Stimulated activated naive CD8-positive, alpha-beta T cell treated with anti-CD3 and anti-CD28 coated beads, Interleukin-15, Interleukin-2, amounts not matched to agents 100 ng/mL and 50 ng/mL, for 24 hours (primary cell): ENCODE results near the gene SOHLH1.

Experiments
- H3K27ac Mint-ChIP-seq: one replicate; pipeline ENCODE4 v1.8.0; 2021; ENCODE audit warnings: mild to moderate bottlenecking, mixed read lengths
- H3K27me3 Mint-ChIP-seq: one replicate; pipeline ENCODE4 v1.8.0; 2021; ENCODE audit warnings: mixed read lengths
- H3K36me3 Mint-ChIP-seq: one replicate; pipeline ENCODE4 v1.8.0; 2021; ENCODE audit warnings: low read depth, mixed read lengths
- H3K4me1 Mint-ChIP-seq: one replicate; pipeline ENCODE4 v1.8.0; 2021; ENCODE audit warnings: low read depth, mixed read lengths
- H3K4me3 Mint-ChIP-seq: one replicate; pipeline ENCODE4 v1.8.0; 2021; ENCODE audit warnings: mild to moderate bottlenecking, mixed read lengths
- H3K9me3 Mint-ChIP-seq: one replicate; pipeline ENCODE4 v1.8.0; 2021; ENCODE audit warnings: mixed read lengths

The SOHLH1 gene, protein sequence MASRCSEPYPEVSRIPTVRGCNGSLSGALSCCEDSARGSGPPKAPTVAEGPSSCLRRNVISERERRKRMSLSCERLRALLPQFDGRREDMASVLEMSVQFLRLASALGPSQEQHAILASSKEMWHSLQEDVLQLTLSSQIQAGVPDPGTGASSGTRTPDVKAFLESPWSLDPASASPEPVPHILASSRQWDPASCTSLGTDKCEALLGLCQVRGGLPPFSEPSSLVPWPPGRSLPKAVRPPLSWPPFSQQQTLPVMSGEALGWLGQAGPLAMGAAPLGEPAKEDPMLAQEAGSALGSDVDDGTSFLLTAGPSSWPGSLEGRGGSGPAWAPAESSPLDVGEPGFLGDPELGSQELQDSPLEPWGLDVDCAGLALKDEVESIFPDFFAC

DNA sequence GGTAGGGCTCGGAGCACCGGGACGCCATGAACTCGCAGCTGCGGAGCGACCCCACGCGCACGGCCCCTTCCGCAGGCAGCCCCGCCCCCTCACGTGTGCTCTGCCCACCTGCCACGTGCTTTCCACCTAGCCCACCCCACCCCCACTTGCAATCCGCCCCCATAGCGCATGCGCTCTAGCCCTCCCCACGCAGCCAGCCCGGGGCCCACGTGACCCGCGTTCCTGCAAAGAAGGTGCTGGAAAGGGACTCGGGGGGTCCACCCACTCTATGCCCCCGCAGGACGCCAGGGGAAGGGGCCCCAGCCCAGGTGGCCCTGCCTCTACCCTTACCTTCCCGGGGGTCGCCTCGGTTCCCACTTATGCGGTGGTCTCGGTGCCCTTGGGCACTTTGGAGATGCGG lies at the start of gene SOHLH1:
TSS of gene SOHLH1 (minus strand) at position 42 of the 400 bp plus-strand sequence. CDS start at position 28, 14 bp downstream.
- H3K36me3 Mint-ChIP-seq: no peaks in the 10 kb centered on the region
- H3K4me3 Mint-ChIP-seq: no peak within 1 kb of the TSS
- no peaks in the 10 kb centered on the region for H3K4me1 Mint-ChIP-seq
- no peaks in the 10 kb centered on the region for H3K9me3 Mint-ChIP-seq
- no peak within 1 kb of the TSS for H3K27ac Mint-ChIP-seq
- no peaks in the 10 kb centered on the region for H3K27me3 Mint-ChIP-seq

DNA sequence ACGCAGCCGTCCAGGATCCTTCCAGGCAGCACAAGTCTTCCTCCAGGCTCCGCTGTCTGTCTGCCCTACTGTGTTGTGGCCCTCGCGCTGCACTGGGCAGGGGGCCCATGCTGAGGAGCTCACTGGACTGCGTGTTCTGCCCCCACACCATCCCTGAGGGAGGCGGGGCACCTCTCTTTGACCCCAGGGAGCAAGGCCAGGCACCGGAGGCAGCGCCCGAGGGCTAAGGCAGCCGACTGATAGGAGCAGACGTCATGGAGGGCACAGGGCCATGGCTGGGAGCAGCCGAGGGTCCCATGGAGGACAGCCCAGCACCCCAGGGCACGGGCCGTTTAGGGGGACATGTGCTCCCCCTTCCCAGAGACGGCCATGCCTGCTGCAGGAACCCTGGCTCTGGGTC lies 49.4 kb upstream of the SOHLH1 start:
- H3K27ac Mint-ChIP-seq: no peak overlapping the region
- no peaks in the 10 kb centered on the region for H3K27me3 Mint-ChIP-seq
- no peaks in the 10 kb centered on the region for H3K9me3 Mint-ChIP-seq
- H3K4me3 Mint-ChIP-seq: no peak overlapping the region
- no peaks in the 10 kb centered on the region for H3K36me3 Mint-ChIP-seq
- no peaks in the 10 kb centered on the region for H3K4me1 Mint-ChIP-seq

DNA sequence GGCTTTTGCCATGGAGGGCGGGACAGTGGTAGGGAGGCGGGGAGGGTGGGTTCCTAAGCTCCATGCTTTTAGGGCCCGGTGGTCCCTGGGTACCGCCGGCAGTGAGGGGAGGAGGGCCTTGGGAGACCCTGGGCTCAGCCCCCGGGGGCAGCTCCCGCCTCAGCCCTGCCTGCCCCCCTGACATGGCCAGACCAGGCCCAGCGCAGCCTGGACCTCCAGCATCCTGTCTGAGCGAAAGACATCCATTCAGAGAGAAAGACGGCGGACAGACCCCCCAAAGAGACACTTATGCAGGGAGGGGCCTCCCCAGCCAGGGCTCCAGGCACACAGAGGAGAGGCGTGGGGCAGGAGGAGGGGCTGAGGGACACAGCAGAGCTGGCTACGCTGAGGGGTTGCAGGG lies 48.0 kb upstream of the SOHLH1 start:
- Mint-ChIP-seq H3K9me3 (no peaks in the 10 kb centered on the region), H3K36me3 (no peaks in the 10 kb centered on the region), H3K27me3 (no peaks in the 10 kb centered on the region), H3K27ac (no peak overlapping the region), H3K4me1 (no peaks in the 10 kb centered on the region), H3K4me3 (no peak overlapping the region)

DNA sequence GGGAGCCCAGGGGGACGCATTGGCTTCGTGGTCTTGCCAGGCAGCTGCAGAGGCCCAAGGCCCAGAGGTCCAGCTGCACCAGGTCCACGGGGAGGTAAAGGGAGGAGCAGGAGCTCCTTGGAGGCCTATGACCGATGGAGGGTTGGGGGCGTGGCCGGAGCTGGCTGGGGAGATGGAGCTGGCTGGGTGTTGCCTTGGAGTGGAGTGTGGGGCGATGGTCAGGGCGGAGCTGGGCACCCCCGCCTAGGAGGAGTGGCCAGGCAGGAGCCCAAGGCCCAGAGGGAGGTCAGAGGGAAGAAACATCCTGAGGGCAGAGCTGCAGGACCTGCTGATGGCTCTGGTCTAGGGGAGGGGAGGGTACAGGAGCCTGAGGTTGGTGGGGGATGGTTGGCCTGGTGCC lies 47.3 kb upstream of the SOHLH1 start:
- no peaks in the 10 kb centered on the region for H3K27me3 Mint-ChIP-seq
- no peaks in the 10 kb centered on the region for H3K36me3 Mint-ChIP-seq
- no peak overlapping the region for H3K27ac Mint-ChIP-seq
- H3K9me3 Mint-ChIP-seq: no peaks in the 10 kb centered on the region
- no peaks in the 10 kb centered on the region for H3K4me1 Mint-ChIP-seq
- no peak overlapping the region for H3K4me3 Mint-ChIP-seq

DNA sequence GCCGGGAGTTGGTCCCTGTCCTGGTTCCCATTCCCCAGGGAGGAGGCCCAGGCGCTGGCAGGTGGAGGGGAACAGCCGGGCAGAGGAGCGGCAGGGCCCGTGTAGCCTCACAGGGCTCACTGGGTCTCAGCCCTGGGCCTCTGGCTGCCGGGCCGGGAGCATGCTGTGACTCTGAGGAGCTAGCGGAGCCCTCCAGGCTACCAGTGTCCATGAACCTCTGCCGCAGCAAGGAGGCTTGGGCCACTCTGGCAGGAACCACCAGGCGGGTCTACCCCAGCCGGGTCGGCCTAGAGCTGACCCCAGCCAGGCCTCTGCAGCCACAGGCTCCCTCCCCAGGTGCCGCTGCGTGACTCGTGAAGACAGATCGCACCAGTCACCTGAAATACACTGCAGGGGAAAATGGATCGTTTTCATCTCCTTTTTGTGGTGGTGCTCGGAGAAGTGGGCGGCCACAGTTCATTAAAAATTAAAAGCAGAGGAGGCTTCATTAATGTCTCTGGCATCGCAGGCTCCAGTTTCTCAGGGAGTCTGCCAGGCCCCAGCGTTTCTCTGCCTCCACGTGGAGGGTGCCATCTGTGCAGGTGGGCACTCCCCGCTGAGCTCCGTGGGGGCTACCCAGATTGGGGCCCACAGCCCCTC lies 46.5 kb upstream of the SOHLH1 start:
- H3K27ac Mint-ChIP-seq: no peak overlapping the region
- H3K4me1 Mint-ChIP-seq: no peaks in the 10 kb centered on the region
- H3K27me3 Mint-ChIP-seq: no peaks in the 10 kb centered on the region
- no peaks in the 10 kb centered on the region for H3K9me3 Mint-ChIP-seq
- no peak overlapping the region for H3K4me3 Mint-ChIP-seq
- H3K36me3 Mint-ChIP-seq: no peaks in the 10 kb centered on the region

DNA sequence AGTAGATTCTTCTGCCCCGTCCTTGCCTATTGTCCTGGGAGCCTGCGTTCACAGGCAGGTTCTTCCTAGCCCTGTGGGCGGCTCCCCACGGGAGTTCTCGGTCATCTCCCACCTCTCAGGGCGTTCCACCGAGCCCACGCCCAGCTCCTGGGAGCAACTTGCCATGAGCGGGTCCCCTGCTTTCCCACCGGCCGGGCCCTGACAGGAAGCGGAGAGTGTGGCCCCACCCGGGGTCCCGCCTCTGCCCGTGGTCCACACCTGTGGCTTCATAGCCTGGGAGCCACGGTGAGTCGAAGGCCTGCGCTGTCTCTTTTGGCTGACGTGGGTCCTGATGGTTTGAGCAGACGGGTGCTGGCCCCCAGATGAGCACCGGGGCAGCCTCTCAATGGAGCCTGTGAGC lies 45.9 kb upstream of the SOHLH1 start:
- H3K27ac Mint-ChIP-seq: no peak overlapping the region
- H3K27me3 Mint-ChIP-seq: no peaks in the 10 kb centered on the region
- H3K4me3 Mint-ChIP-seq: no peak overlapping the region
- H3K36me3 Mint-ChIP-seq: no peaks in the 10 kb centered on the region
- H3K9me3 Mint-ChIP-seq: no peaks in the 10 kb centered on the region
- H3K4me1 Mint-ChIP-seq: no peaks in the 10 kb centered on the region

DNA sequence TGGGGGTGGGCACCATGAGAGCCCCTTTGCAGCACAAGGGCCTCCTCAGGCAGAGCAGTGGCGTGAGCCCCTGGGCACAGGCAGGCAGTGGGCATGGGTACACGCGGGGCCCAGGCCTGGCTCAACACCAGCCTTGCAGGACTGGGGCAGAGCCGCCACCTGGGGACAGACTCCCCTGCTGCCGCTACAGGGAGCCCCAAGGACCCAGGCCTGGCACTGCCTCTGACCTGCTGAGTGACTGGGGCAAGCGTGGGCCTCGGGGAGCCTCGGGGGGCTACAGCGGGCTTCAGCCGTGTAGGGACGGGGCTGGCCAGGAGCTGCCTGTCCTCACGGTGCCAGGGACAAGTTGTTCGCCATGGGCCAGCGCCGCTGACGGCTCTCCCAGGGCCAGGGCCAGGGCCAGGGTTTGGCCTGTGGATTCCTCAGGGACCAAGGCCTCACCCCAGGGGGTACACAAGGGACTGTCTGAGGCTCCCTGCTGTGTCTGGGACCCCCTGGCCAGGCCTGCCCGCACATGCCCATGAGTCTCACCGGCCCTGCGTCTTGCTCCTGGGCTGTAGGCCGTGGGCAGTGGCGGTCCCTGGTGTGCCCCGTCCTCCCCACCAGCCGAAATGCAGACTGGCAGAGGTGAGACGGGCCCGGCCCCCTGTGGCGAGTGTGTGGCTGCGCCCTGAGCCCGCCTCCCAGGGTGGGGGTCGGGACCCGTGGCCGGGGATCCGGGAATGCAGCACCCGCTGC lies 45.2 kb upstream of the SOHLH1 start:
- no peak overlapping the region for H3K4me3 Mint-ChIP-seq
- H3K36me3 Mint-ChIP-seq: no peaks in the 10 kb centered on the region
- no peaks in the 10 kb centered on the region for H3K4me1 Mint-ChIP-seq
- no peaks in the 10 kb centered on the region for H3K9me3 Mint-ChIP-seq
- H3K27me3 Mint-ChIP-seq: peaks cover 3% of the 10 kb centered on the region
- no peak overlapping the region for H3K27ac Mint-ChIP-seq

DNA sequence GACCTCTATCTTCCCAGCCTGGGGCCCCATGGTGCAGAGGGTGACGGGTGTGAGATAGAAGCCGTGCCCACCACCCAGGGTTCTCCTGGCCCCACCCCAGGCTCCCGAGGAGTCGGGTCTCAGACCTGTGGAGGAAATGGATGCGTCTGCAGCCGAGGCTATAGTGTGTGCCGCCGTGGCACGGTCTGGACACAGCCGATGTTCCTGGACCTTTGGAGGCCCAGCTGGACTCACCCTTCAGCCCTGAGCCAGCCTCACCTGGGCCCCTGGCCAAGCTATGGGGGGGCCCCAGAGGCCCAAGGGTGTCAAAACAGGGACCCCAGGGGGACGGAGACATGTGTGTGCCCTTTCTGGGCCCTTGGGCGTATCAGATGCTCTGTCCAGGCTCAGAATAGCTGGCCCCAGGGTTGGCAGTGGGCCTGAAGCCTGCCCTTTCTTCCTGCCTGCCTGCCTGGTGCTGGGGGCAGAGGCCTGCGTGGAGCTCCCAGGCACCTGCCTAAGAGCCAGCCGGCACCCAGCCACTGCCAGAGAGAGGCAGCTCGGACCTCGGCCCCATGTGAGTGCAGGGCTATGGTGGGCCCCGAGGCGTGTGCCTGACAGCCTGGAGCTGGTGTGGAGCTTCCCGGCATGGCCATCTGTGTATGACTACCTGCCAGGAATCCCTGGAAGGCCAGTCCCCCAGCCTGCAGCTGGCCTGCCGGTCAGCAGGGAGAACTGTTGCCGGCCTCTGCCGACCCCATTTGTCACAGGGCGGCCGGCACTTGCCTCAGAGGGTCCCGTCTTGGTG lies 44.5 kb upstream of the SOHLH1 start:
- H3K9me3 Mint-ChIP-seq: no peaks in the 10 kb centered on the region
- H3K36me3 Mint-ChIP-seq: no peaks in the 10 kb centered on the region
- H3K27me3 Mint-ChIP-seq: peaks cover 3% of the 10 kb centered on the region
- no peaks in the 10 kb centered on the region for H3K4me1 Mint-ChIP-seq
- no peak overlapping the region for H3K4me3 Mint-ChIP-seq
- no peak overlapping the region for H3K27ac Mint-ChIP-seq

DNA sequence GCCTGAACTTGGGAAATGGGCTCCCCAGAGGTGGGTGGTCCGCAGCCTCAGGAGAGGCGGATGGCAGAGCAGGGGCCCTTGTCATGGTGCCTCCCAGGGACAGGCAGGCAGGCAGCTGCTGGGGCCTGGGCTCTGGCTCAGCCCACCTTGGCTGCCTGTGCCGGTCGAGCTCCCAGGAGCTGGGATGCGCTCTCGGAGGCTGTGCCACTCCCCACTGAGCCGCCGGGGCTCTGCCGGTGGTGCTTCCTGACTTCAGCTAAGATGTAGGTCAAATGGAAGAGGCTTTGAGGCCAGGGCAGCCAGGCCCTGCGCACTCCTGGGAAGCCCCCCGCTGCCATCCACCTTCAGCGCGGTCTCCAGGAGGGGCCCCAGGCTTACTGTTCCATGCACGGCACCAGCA lies 43.7 kb upstream of the SOHLH1 start:
- peaks cover 3% of the 10 kb centered on the region for H3K27me3 Mint-ChIP-seq
- H3K27ac Mint-ChIP-seq: no peak overlapping the region
- H3K4me1 Mint-ChIP-seq: no peaks in the 10 kb centered on the region
- H3K9me3 Mint-ChIP-seq: no peaks in the 10 kb centered on the region
- H3K36me3 Mint-ChIP-seq: no peaks in the 10 kb centered on the region
- no peak overlapping the region for H3K4me3 Mint-ChIP-seq

DNA sequence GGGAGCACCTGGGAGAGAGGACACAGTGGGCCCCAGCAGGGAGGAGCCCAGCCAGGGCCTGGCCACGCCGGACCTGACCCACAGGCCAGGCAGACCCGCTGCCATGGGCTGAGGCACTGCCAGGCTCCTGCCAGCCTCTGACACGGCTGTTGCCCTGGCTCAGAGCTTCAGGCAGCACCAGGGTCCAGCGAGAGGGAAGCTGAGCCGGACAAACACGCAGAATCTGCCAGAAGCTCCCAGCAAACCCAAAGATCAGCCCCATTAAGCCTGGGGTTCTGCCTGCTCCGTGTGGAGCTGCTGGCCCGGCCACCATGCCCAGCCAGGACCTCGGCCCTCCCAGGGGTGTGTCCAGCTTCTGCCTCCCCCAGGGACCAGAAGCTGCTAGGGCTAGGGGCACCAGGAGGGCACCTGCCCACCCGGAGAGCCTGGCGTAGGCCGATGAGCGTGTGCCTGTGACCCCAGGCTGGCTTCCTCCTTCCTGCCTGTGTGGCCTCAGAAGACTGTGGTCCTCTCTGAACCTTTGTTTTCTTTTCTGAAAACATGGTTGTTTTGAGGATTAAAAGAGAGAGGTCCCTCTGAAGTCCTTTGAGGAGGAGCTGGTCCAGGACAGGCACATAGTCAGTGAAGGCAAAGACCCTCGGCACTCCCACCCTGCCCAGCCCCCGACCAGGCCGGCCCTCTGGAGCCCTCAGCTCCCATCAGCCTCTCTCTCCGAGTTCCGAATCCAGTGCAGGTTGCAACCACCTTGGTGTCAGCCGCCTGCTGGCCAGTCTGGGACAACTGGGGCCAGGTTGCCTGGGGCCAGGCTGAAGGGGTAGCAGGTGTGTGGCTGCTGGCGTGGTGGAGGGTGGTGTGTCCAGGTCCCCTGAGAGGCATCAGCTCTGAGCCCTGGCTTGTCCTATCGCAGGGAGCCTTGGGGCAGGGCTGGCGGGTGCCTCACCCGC lies 42.3 kb upstream of the SOHLH1 start:
- Mint-ChIP-seq H3K36me3 (no peaks in the 10 kb centered on the region), H3K27ac (no peak overlapping the region), H3K4me1 (no peaks in the 10 kb centered on the region), H3K9me3 (no peaks in the 10 kb centered on the region), H3K27me3 (peaks cover 7% of the 10 kb centered on the region), H3K4me3 (no peak overlapping the region)

DNA sequence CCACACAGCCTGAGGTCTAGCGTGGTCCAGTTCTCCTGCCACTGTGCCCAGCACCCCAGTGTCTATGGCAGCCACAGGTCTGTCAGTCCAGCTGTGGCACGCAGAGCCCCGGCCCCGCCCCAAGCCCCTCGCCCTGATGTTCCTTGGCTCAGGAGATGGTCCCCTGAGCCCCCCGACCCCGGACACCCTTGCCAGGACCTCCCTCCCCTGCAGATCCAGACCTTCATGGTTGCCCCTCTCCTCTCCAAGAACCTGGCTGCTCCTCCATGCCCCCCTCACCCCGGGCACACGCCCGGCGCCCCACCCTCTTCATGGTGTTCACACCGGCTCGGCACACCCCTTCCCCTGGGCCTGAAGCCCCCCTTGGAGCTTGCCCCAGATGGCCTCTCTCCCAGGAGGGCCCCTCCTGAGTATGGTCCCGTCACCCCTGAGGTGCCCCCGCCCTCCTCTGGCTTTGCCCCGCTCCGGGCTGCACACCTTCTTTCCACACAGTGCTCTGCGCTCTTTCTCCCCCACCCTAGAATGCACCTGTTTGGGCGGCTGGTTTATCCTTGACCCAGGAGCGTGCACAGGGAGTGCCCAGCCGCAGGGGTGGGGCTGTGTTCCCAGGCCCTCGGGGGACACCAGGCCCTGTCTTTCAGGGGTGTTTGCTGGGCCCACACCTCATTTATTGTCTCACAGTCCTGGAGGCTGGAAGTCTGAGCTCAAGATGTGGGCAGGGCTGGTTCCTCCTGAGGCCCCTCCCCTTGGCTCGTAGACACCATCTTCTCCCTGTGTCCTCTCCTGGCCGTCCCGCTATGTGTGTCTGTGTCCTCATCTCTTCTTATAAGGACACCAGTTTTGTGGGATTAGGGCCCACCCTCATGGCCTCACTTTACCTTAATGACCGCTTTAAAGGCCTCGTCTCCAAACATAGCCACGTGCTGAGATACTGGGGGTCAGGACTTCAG lies 40.3 kb upstream of the SOHLH1 start:
- Mint-ChIP-seq H3K27ac (no peak overlapping the region), H3K9me3 (no peaks in the 10 kb centered on the region), H3K4me1 (no peaks in the 10 kb centered on the region), H3K27me3 (peaks cover 7% of the 10 kb centered on the region), H3K4me3 (no peak overlapping the region), H3K36me3 (no peaks in the 10 kb centered on the region)

DNA sequence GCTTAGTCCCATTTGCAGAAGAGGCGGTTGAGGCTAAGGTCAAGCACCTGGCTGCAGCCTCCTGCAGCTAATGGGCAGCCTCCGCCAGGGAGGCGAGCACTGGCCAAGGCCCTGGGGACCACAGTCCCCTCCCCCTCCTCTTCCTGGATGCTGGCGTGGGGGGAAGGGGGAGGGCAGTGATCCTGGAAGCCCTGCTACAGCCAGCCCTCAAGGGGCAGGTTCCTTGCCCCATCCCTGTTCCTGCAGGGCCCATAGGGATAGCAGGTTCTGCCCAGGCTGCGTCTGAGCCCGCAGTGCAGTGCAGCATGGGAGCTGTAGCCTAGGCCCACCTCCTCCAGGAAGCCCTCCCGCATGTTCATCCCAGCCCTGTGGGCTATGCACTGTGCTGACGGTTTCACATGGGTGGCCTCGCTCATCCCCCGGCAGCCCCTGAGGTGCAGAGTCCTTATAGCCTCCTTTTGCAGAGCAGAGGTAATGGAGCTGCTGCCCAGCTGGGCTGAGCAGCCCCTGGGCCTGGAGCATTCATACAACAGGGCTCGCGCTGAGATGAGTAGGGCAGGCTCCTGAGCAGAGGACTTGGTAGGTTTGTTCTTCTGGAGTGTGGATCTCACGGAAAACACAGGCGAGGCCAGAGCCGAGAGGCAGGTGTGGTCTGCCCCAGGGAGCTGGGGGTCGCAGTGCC lies 38.7 kb upstream of the SOHLH1 start:
- peaks cover 7% of the 10 kb centered on the region for H3K27me3 Mint-ChIP-seq
- H3K36me3 Mint-ChIP-seq: no peaks in the 10 kb centered on the region
- H3K9me3 Mint-ChIP-seq: no peaks in the 10 kb centered on the region
- no peak overlapping the region for H3K4me3 Mint-ChIP-seq
- H3K4me1 Mint-ChIP-seq: no peaks in the 10 kb centered on the region
- H3K27ac Mint-ChIP-seq: no peak overlapping the region
